H9 (cell line): ENCODE data around the gene PEX7. TPM values are rescaled to one million over a fixed set of nuclear protein-coding genes. Genes with fewer than 3 reads are reported as not detected.

ENCODE experiments used
- DNase-seq: peaks from one replicate; pipeline ENCODE4 v3.0.0-alpha.2; 2017
- H2AFZ ChIP-seq: one replicate; pipeline ENCODE4 v1.6.1; 2013; ENCODE audit warnings: mild to moderate bottlenecking, low read length, control low read depth, moderate library complexity
- H2AK5ac ChIP-seq: 2 replicates; pipeline ENCODE4 v1.6.1; 2013; ENCODE audit warnings: low read length, control low read depth, mixed read lengths; ENCODE audit not compliant: insufficient read length
- H2BK120ac ChIP-seq: one replicate; pipeline ENCODE4 v1.6.1; 2013; ENCODE audit warnings: low read depth, mild to moderate bottlenecking, low read length, control low read depth, inconsistent platforms; ENCODE audit not compliant: poor library complexity, severe bottlenecking
- H2BK12ac ChIP-seq: 2 replicates; pipeline ENCODE4 v1.6.1; 2013; ENCODE audit warnings: low read length, control low read depth, mixed read lengths, low read depth; ENCODE audit not compliant: insufficient read length
- H2BK15ac ChIP-seq: 2 replicates; pipeline ENCODE4 v1.6.1; 2013; ENCODE audit warnings: low read depth, low read length, control low read depth
- H2BK20ac ChIP-seq: one replicate; pipeline ENCODE4 v1.6.1; 2013; ENCODE audit warnings: low read depth, mild to moderate bottlenecking, low read length, control low read depth, inconsistent platforms; ENCODE audit not compliant: poor library complexity, severe bottlenecking
- H2BK5ac ChIP-seq: 2 replicates; pipeline ENCODE4 v1.6.1; 2013; ENCODE audit warnings: low read length, control low read depth, mixed read lengths; ENCODE audit not compliant: insufficient read length
- H3K14ac ChIP-seq: 2 replicates; pipeline ENCODE4 v1.6.1; 2013; ENCODE audit warnings: low read length, control low read depth; ENCODE audit not compliant: insufficient read depth
- H3K18ac ChIP-seq: 2 replicates; pipeline ENCODE4 v1.6.1; 2013; ENCODE audit warnings: low read depth, mild to moderate bottlenecking, mixed read lengths, low read length, control low read depth; ENCODE audit not compliant: insufficient read length
- H3K23ac ChIP-seq: 2 replicates; pipeline ENCODE4 v1.6.1; 2013; ENCODE audit warnings: low read length, control low read depth, mixed read lengths, low read depth; ENCODE audit not compliant: insufficient read length
- H3K23me2 ChIP-seq: 2 replicates; pipeline ENCODE4 v1.6.1; 2013; ENCODE audit warnings: low read depth, mild to moderate bottlenecking, mixed read lengths, low read length, control low read depth; ENCODE audit not compliant: insufficient read length, poor library complexity, severe bottlenecking
- H3K27ac ChIP-seq: 2 replicates; pipeline ENCODE4 v1.5.1; 2013; ENCODE audit warnings: low read length, control low read depth, mixed read lengths, low read depth; ENCODE audit not compliant: insufficient read length
- H3K27me3 ChIP-seq: 2 replicates; pipeline ENCODE4 v1.6.1; 2013; ENCODE audit warnings: low read length, control low read depth, inconsistent platforms; ENCODE audit not compliant: insufficient read depth
- H3K4ac ChIP-seq: 2 replicates; pipeline ENCODE4 v1.6.1; 2013; ENCODE audit warnings: low read depth, mild to moderate bottlenecking, control low read depth, inconsistent platforms, low read length, moderate library complexity
- H3K4me1 ChIP-seq: 2 replicates; pipeline ENCODE4 v1.6.1; 2013; ENCODE audit warnings: low read length, control low read depth, inconsistent platforms; ENCODE audit not compliant: insufficient read depth
- H3K4me2 ChIP-seq: 2 replicates; pipeline ENCODE4 v1.6.1; 2013; ENCODE audit warnings: low read length, control low read depth, mixed read lengths; ENCODE audit not compliant: insufficient read length, insufficient read depth
- H3K56ac ChIP-seq: 2 replicates; pipeline ENCODE4 v1.6.1; 2013; ENCODE audit warnings: low read depth, mild to moderate bottlenecking, mixed read lengths, low read length, control low read depth; ENCODE audit not compliant: insufficient read length
- H3K79me1 ChIP-seq: 2 replicates; pipeline ENCODE4 v1.6.1; 2013; ENCODE audit warnings: low read depth, mild to moderate bottlenecking, moderate library complexity, low read length, control low read depth, inconsistent platforms; ENCODE audit not compliant: insufficient read depth, poor library complexity, severe bottlenecking
- H3K79me2 ChIP-seq: 2 replicates; pipeline ENCODE4 v1.6.1; 2013; ENCODE audit warnings: low read length, control low read depth, inconsistent platforms; ENCODE audit not compliant: insufficient read depth
- H3K9ac ChIP-seq: 2 replicates; pipeline ENCODE4 v1.6.1; 2013; ENCODE audit warnings: low read length, control low read depth, mixed read lengths; ENCODE audit not compliant: insufficient read length; ENCODE audit errors: extremely low read depth
- H3K9me3 ChIP-seq: one replicate; pipeline ENCODE4 v1.6.1; 2013; ENCODE audit warnings: low read depth, low read length, inconsistent platforms; ENCODE audit not compliant: control insufficient read depth
- H3T11ph ChIP-seq: one replicate; pipeline ENCODE4 v1.6.1; 2013; ENCODE audit warnings: mild to moderate bottlenecking, low read length, control low read depth, inconsistent platforms
- H4K20me1 ChIP-seq: one replicate; pipeline ENCODE4 v1.6.1; 2013; ENCODE audit not compliant: control insufficient read depth, insufficient read length, insufficient read depth
- H4K5ac ChIP-seq: 2 replicates; pipeline ENCODE4 v1.6.1; 2013; ENCODE audit warnings: low read depth, mild to moderate bottlenecking, mixed read lengths, low read length, control low read depth; ENCODE audit not compliant: insufficient read length
- H4K8ac ChIP-seq: replicated peaks from 2 replicates; pipeline ENCODE4 v1.6.1; 2013; ENCODE audit warnings: low read length, control low read depth, mixed read lengths, low read depth; ENCODE audit not compliant: insufficient read length
- H4K91ac ChIP-seq: 2 replicates; pipeline ENCODE4 v1.6.1; 2013; ENCODE audit warnings: low read depth, mild to moderate bottlenecking, moderate library complexity, mixed read lengths, low read length, control low read depth; ENCODE audit not compliant: insufficient read length
- H3K27ac Mint-ChIP-seq, 3 experiments: 2 replicates in 2 of 3; 3 replicates in 1 of 3; pipeline ENCODE4 v1.8.0; 2020 to 2021; ENCODE audit warnings: mixed read lengths in 3 of 3, mild to moderate bottlenecking in 1 of 3, moderate library complexity in 1 of 3
- H3K27me3 Mint-ChIP-seq: 2 replicates; pipeline ENCODE4 v1.8.0; 2021; ENCODE audit warnings: low read depth, mild to moderate bottlenecking, moderate library complexity, mixed read lengths
- H3K36me3 Mint-ChIP-seq, 3 experiments: 2 replicates in 2 of 3; 3 replicates in 1 of 3; pipeline ENCODE4 v1.8.0; 2020 to 2021; ENCODE audit warnings: low read depth in 3 of 3, mixed read lengths in 3 of 3; ENCODE audit not compliant: insufficient read depth in 1 of 3
- H3K4me1 Mint-ChIP-seq, 2 experiments: 2 replicates each; pipeline ENCODE4 v1.8.0; 2020; ENCODE audit warnings: mixed read lengths in 2 of 2
- H3K4me3 Mint-ChIP-seq, 2 experiments: 2 replicates in 1 of 2; 3 replicates in 1 of 2; pipeline ENCODE4 v1.8.0; 2020 to 2021; ENCODE audit warnings: mild to moderate bottlenecking in 2 of 2, mixed read lengths in 2 of 2, moderate library complexity in 1 of 2
- H3K9me3 Mint-ChIP-seq, 2 experiments: 2 replicates in 1 of 2; 3 replicates in 1 of 2; pipeline ENCODE4 v1.8.0; 2020; ENCODE audit warnings: mild to moderate bottlenecking in 2 of 2, mixed read lengths in 2 of 2, moderate library complexity in 1 of 2
- CTCF ChIP-seq: fragments of 200-600 bp; sonication (generic); conservative IDR thresholded peaks from 3 replicates; pipeline ENCODE4 v1.8.0; 2021; ENCODE audit warnings: antibody characterized with exemption, mild to moderate bottlenecking
- WGBS: extraction: QIAGEN DNeasy Blood & Tissue Kit; methylation state at CpG from one replicate; pipeline ENCODE4 v1.1.7; 2013; ENCODE audit warnings: missing lambda C conversion rate, low lambda C conversion rate, mixed read lengths; ENCODE audit not compliant: insufficient read length; ENCODE audit errors: extremely low coverage; 5-methylcytosine and 5-hydroxymethylcytosine counted together
- total RNA-seq: library from RNA; stranded (reverse); gene quantifications from 2 replicates; pipeline ENCODE4 v1.2.1, GENCODE V29; 2021

The PEX7 gene
- total RNA-seq, 1 experiment from 2014 or later, result 8.4 TPM

GRCh38 chr6:136897071-136897470 lies 74.7 kb downstream of the PEX7 start:
- no peak overlapping the region for H4K8ac ChIP-seq
- no peak overlapping the region for H2BK15ac ChIP-seq
- no peaks in the 10 kb centered on the region for H3K23me2 ChIP-seq
- TF ChIP-seq CTCF, result no peak
- H3K9me3 ChIP-seq, result no peaks in the 10 kb centered on the region
- no peak overlapping the region for H3K23ac ChIP-seq
- no peak overlapping the region for H4K5ac ChIP-seq
- Mint-ChIP-seq H3K27me3 (no peaks in the 10 kb centered on the region), H3K9me3 (no peaks in the 10 kb centered on the region), H3K27ac (no peak overlapping the region), H3K4me1 (no peaks in the 10 kb centered on the region), H3K36me3 (peaks cover 11 to 21% (median 13%) of the 10 kb centered on the region in 3 experiments; a peak in 6 of 7 replicates), H3K4me3 (no peak overlapping the region)
- WGBS, result no CpG with 5 or more reads among the region's 1 CpG
- no peak overlapping the region for H3K14ac ChIP-seq
- H2AK5ac ChIP-seq, result no peak overlapping the region
- H3K9ac ChIP-seq, result no peak overlapping the region
- no peak overlapping the region for H2BK5ac ChIP-seq
- H3K79me2 ChIP-seq, result no peaks in the 10 kb centered on the region
- no peak overlapping the region for H3K4me2 ChIP-seq
- H3K27ac ChIP-seq, result no peak overlapping the region
- no peak overlapping the region for H2BK120ac ChIP-seq
- H2AFZ ChIP-seq, result no peak overlapping the region
- no peak overlapping the region for H2BK20ac ChIP-seq
- H2BK12ac ChIP-seq, result no peak overlapping the region
- H3K56ac ChIP-seq, result no peak overlapping the region
- no peaks in the 10 kb centered on the region for H4K20me1 ChIP-seq
- no peak for DNase-seq
- H3K4ac ChIP-seq, result no peak overlapping the region
- no peaks in the 10 kb centered on the region for H3K27me3 ChIP-seq
- H4K91ac ChIP-seq, result no peak overlapping the region
- H3K79me1 ChIP-seq, result no peaks in the 10 kb centered on the region
- no peak overlapping the region for H3K18ac ChIP-seq
- no peak overlapping the region for H3T11ph ChIP-seq
- no peaks in the 10 kb centered on the region for H3K4me1 ChIP-seq
